H1 (cell line): ENCODE results near the gene SURF4. TPM values are rescaled to one million over a fixed set of nuclear protein-coding genes. Genes with fewer than 3 reads are reported as not detected.

Source experiments
- CTCF ChIA-PET: fragments of 300-600 bp; sonication (Branson Sonifier 250); formaldehyde crosslinking; loops from one replicate; lab custom pipeline; 2021; ENCODE audit not compliant: partially characterized antibody; lab: Charles Lee
- POLR2A ChIA-PET: fragments of 300-600 bp; sonication (Branson Sonifier 250); formaldehyde crosslinking; loops from one replicate; lab custom pipeline; 2021; ENCODE audit warnings: inconsistent platforms; ENCODE audit not compliant: partially characterized antibody; lab: Charles Lee
- DNase-seq, 2 experiments: peaks; one replicate each; pipeline versions ENCODE4 v3.0.0 to v3.0.0-alpha.2; 2010 to 2022; ENCODE audit warnings: low spot score in 2 of 2, low read depth in 1 of 2, mixed read lengths in 1 of 2
- FAIRE-seq: peaks from 2 replicates; lab custom pipeline; 2011; peaks lifted over from hg19 to GRCh38; lab: Jason Lieb, UNC
- H2AFZ ChIP-seq: 2 replicates; pipeline ENCODE4 v1.8.1; 2012; ENCODE audit warnings: low read length, inconsistent platforms
- H2AK5ac ChIP-seq: 2 replicates; pipeline ENCODE4 v1.6.1; 2013; ENCODE audit warnings: low read depth, low read length
- H2BK120ac ChIP-seq: replicated peaks from 2 replicates; pipeline ENCODE3; 2013; ENCODE audit warnings: low read depth, low read length, inconsistent platforms
- H2BK12ac ChIP-seq: 2 replicates; pipeline ENCODE4 v1.6.1; 2013; ENCODE audit warnings: low read depth, low read length
- H2BK15ac ChIP-seq: 2 replicates; pipeline ENCODE4 v1.6.1; 2013; ENCODE audit warnings: low read length
- H2BK20ac ChIP-seq: 2 replicates; pipeline ENCODE4 v1.6.1; 2013; ENCODE audit warnings: low read length
- H2BK5ac ChIP-seq: 2 replicates; pipeline ENCODE4 v1.6.1; 2013; ENCODE audit warnings: low read depth, low read length
- H3K14ac ChIP-seq: 2 replicates; pipeline ENCODE4 v1.6.1; 2013; ENCODE audit warnings: inconsistent platforms; ENCODE audit not compliant: insufficient read length
- H3K18ac ChIP-seq: 2 replicates; pipeline ENCODE4 v1.6.1; 2013; ENCODE audit warnings: low read length; ENCODE audit errors: extremely low read depth
- H3K23ac ChIP-seq: 2 replicates; pipeline ENCODE4 v1.6.1; 2013; ENCODE audit warnings: inconsistent platforms; ENCODE audit not compliant: insufficient read length
- H3K23me2 ChIP-seq: 2 replicates; pipeline ENCODE4 v1.6.1; 2013; ENCODE audit warnings: low read depth, low read length
- H3K27ac ChIP-seq: 2 replicates; pipeline ENCODE4 v1.6.1; 2011; ENCODE audit warnings: low read depth, low read length, inconsistent platforms
- H3K27me3 ChIP-seq, 4 experiments: replicated peaks in 1 of 4; 1 replicate in 1 of 4; 2 replicates in 3 of 4; pipeline versions ENCODE4 v1.6.1 to v1.8.1; 2011 to 2013; ENCODE audit warnings: low read length in 3 of 4, mild to moderate bottlenecking in 3 of 4, inconsistent platforms in 2 of 4, mixed read lengths in 2 of 4, moderate library complexity in 1 of 4; ENCODE audit not compliant: control insufficient read depth in 3 of 4, insufficient read depth in 3 of 4; ENCODE audit errors: extremely low read depth in 1 of 4
- H3K36me3 ChIP-seq, 4 experiments: 2 replicates each; pipeline versions ENCODE4 v1.6.1 to v1.8.1; 2011 to 2013; ENCODE audit warnings: mild to moderate bottlenecking in 4 of 4, low read length in 3 of 4, moderate library complexity in 2 of 4, control low read depth in 1 of 4, inconsistent platforms in 1 of 4; ENCODE audit not compliant: insufficient read depth in 4 of 4, control insufficient read depth in 2 of 4
- H3K4ac ChIP-seq: replicated peaks from 2 replicates; pipeline ENCODE3; 2013; ENCODE audit warnings: low read length, low read depth, mixed read lengths, inconsistent platforms; ENCODE audit not compliant: insufficient read length
- H3K4me1 ChIP-seq, 4 experiments: replicated peaks in 1 of 4; 1 replicate in 1 of 4; 2 replicates in 3 of 4; pipeline versions ENCODE4 v1.6.1 to v1.8.1; 2011 to 2013; ENCODE audit warnings: low read length in 3 of 4, inconsistent platforms in 2 of 4, mixed read lengths in 1 of 4; ENCODE audit not compliant: insufficient read depth in 4 of 4, control insufficient read depth in 3 of 4
- H3K4me2 ChIP-seq, 2 experiments: 2 replicates each; pipeline versions ENCODE4 v1.6.1 to v1.8.1; 2011 to 2013; ENCODE audit warnings: low read depth in 2 of 2, low read length in 2 of 2, control low read depth in 1 of 2, inconsistent platforms in 1 of 2, mild to moderate bottlenecking in 1 of 2; ENCODE audit not compliant: insufficient read depth in 1 of 2
- H3K4me3 ChIP-seq, 4 experiments: fragments of 200-600, 300-600 bp in 1 of 4; sonication (generic), shearing (Covaris generic), sonication (Bioruptor Twin) in 1 of 4; 2 replicates each; pipeline versions ENCODE4 v1.5.1 to v1.8.1; 2011 to 2016; ENCODE audit warnings: low read length in 4 of 4, low read depth in 3 of 4, control low read depth in 2 of 4, inconsistent platforms in 2 of 4, mild to moderate bottlenecking in 2 of 4, mixed read lengths in 1 of 4, moderate library complexity in 1 of 4; ENCODE audit not compliant: insufficient read depth in 2 of 4; ENCODE audit errors: extremely low read depth in 1 of 4
- H3K56ac ChIP-seq: replicated peaks from 2 replicates; pipeline ENCODE3; 2013; ENCODE audit warnings: low read depth, mild to moderate bottlenecking, mixed read lengths, low read length, inconsistent platforms; ENCODE audit not compliant: insufficient read length
- H3K79me1 ChIP-seq: 2 replicates; pipeline ENCODE4 v1.6.1; 2013; ENCODE audit warnings: low read depth, low read length, control low read depth
- H3K79me2 ChIP-seq, 2 experiments: 2 replicates each; pipeline versions ENCODE4 v1.6.1 to v1.8.1; 2012 to 2013; ENCODE audit warnings: low read length in 2 of 2, mild to moderate bottlenecking in 2 of 2, inconsistent platforms in 1 of 2; ENCODE audit not compliant: insufficient read depth in 2 of 2, control insufficient read depth in 1 of 2
- H3K9ac ChIP-seq, 4 experiments: replicated peaks in 1 of 4; 1 replicate in 1 of 4; 2 replicates in 3 of 4; pipeline versions ENCODE4 v1.6.1 to v1.8.1; 2011 to 2013; ENCODE audit warnings: low read depth in 3 of 4, low read length in 3 of 4, control low read depth in 2 of 4, mild to moderate bottlenecking in 2 of 4, moderate library complexity in 2 of 4, inconsistent platforms in 1 of 4; ENCODE audit errors: extremely low read depth in 1 of 4
- H3K9me3 ChIP-seq, 2 experiments: 2 replicates each; pipeline versions ENCODE4 v1.6.1 to v1.8.1; 2012 to 2013; ENCODE audit warnings: mild to moderate bottlenecking in 2 of 2, moderate library complexity in 2 of 2, control low read depth in 1 of 2, inconsistent platforms in 1 of 2, low read depth in 1 of 2, low read length in 1 of 2, mixed read lengths in 1 of 2; ENCODE audit not compliant: insufficient read depth in 2 of 2
- H4K20me1 ChIP-seq, 2 experiments: replicated peaks in 1 of 2; 2 replicates each; pipeline versions ENCODE3 to v1.8.1; 2011 to 2013; ENCODE audit warnings: inconsistent platforms in 2 of 2, low read length in 2 of 2, mild to moderate bottlenecking in 1 of 2; ENCODE audit not compliant: insufficient read depth in 2 of 2, control insufficient read depth in 1 of 2
- H4K5ac ChIP-seq: 2 replicates; pipeline ENCODE4 v1.6.1; 2013; ENCODE audit warnings: low read length, low read depth, mixed read lengths, inconsistent platforms; ENCODE audit not compliant: insufficient read length
- H4K8ac ChIP-seq: 2 replicates; pipeline ENCODE4 v1.8.0; 2013; ENCODE audit warnings: mild to moderate bottlenecking, moderate library complexity, low read length, inconsistent platforms; ENCODE audit not compliant: insufficient read depth; ENCODE audit errors: extremely low read depth
- H4K91ac ChIP-seq: replicated peaks from 2 replicates; pipeline ENCODE3; 2013; ENCODE audit warnings: low read length, mixed read lengths, inconsistent platforms; ENCODE audit not compliant: insufficient read length
- ASH2L ChIP-seq: fragments of 200-600, 300-600 bp; sonication (generic); IDR thresholded peaks from one replicate; pipeline ENCODE4 v1.7.1; 2017; ENCODE audit warnings: low read length
- CTBP2 ChIP-seq: IDR thresholded peaks from 2 replicates; pipeline ENCODE4 v1.7.0; 2011; ENCODE audit warnings: borderline replicate concordance, mild to moderate bottlenecking, moderate library complexity, mixed read lengths, low read length; ENCODE audit not compliant: insufficient read depth, insufficient read length
- SP1 ChIP-seq: IDR thresholded peaks from 2 replicates; pipeline ENCODE4 v1.6.1; 2011; ENCODE audit warnings: low read depth, low read length
- WGBS, 2 experiments: shearing (Covaris generic) in 1 of 2; methylation state at CpG; one replicate each; pipeline versions ENCODE4 v1.1.6 to v1.1.7; 2013 to 2015; ENCODE audit warnings: low lambda C conversion rate in 2 of 2, mixed read lengths in 2 of 2, inconsistent platforms in 1 of 2, low coverage in 1 of 2, missing lambda C conversion rate in 1 of 2; ENCODE audit not compliant: insufficient replicate concordance in 2 of 2, insufficient coverage in 1 of 2, insufficient read length in 1 of 2; ENCODE audit errors: extremely low coverage in 1 of 2, missing lambda C conversion rate in 1 of 2; 5-methylcytosine and 5-hydroxymethylcytosine counted together
- polyA plus RNA-seq, 7 experiments: library from polyadenylated mRNA; depleted of rRNA in 3 of 7; stranded (reverse) in 5 of 7; unstranded in 2 of 7; fragments of >200 nt in 5 of 7; fragments of 200-250 nt in 2 of 7; gene quantifications; 1 replicate in 5 of 7; 2 replicates in 1 of 7; 4 replicates in 1 of 7; pipeline versions ENCODE4 v1.2.1 to v1.2.3, GENCODE V29; 2011 to 2013; ENCODE audit warnings: missing spikeins in 2 of 7, mixed read lengths in 2 of 7
- total RNA-seq: library from RNA; stranded (reverse); fragmentation: NEBNext Ultra II Directional; extraction: Animal tissue kit (Norgen Biotek cat#: 25700); gene quantifications from 2 replicates; pipeline ENCODE4 v1.2.1, GENCODE V29; 2021

SURF4 gene
- total and polyA plus RNA-seq, 2 of the 8 experiments (the other 6 are each of a cell fraction or from before 2014, with no cell fraction given) = 176 to 182 TPM

DNA sequence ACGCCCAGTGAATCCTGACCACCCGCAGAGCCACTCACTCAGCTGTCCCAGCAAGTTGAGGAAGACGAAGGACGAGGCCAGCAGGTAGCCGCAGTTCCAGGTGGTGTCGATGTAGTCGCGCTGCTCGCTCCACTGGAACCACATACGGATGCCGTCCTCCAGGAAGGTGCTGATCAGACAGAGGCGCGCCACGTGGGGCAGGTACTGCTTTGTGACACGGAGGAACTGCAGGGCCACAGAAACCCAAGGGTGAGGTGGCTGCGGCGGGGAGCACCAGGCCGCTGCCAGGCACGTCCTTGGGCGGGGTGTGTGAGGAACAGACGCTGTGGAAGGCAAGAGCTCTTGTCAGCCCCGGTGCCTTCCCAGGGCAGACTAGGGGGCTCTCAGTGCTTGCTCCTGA is 8.6 kb downstream of the SURF4 start:
- WGBS, 2 experiments = 96% methylated on average over 16 of the region's 22 CpGs; no CpG with 5 or more reads in 1 of the 2 experiments
- ChIA-PET CTCF (interaction anchor here (1.0 to 10.1 kb wide), 5 partner anchors 10 to 92 kb away, joined by 3 to 90 read pairs (median 3); partner anchors contain the start of genes SURF1 and SURF2), POLR2A (interaction anchor here (0.6 to 19.9 kb wide), 6 partner anchors 10 to 337 kb away, joined by 3 to 461 read pairs (median 3); partner anchors contain the start of genes GTF3C5, MED22, RPL7A and STKLD1)
- Histone ChIP-seq H2AK5ac (no peak overlapping the region), H3K36me3 (peaks cover 13 to 48% (median 40%) of the 10 kb centered on the region in 4 experiments), H3K56ac (no peak overlapping the region), H3K4ac (no peak overlapping the region), H3K4me3 (no peak overlapping the region), H4K20me1 (peaks cover 43 to 59% of the 10 kb centered on the region in 2 experiments), H3K14ac (no peak overlapping the region), H3K79me2 (peaks cover 11 to 58% of the 10 kb centered on the region in 2 experiments; a peak in 3 of 4 replicates), H3K27ac (no peak overlapping the region), H4K5ac (no peak overlapping the region), H4K8ac (no peak overlapping the region), H3K9ac (no peak overlapping the region), H2BK120ac (no peak overlapping the region), H3K23me2 (no peaks in the 10 kb centered on the region), H2BK5ac (no peak overlapping the region), H2AFZ (no peak overlapping the region), H3K4me1 (no peaks in the 10 kb centered on the region; a peak in 1 of 7 replicates), H3K18ac (no peak overlapping the region), H2BK12ac (no peak overlapping the region), H2BK15ac (no peak overlapping the region), H3K23ac (no peak overlapping the region), H3K4me2 (no peak overlapping the region), H4K91ac (no peak overlapping the region), H2BK20ac (no peak overlapping the region), H3K27me3 (no peaks in the 10 kb centered on the region), H3K79me1 (peaks cover 37% of the 10 kb centered on the region), H3K9me3 (no peaks in the 10 kb centered on the region)
- DNase-seq = no peak
- TF ChIP-seq CTBP2 (no peak), SP1 (no peak), ASH2L (no peak)
- FAIRE-seq = no peak
